ENCODE data around the gene IFI44.

Gene IFI44

DNA sequence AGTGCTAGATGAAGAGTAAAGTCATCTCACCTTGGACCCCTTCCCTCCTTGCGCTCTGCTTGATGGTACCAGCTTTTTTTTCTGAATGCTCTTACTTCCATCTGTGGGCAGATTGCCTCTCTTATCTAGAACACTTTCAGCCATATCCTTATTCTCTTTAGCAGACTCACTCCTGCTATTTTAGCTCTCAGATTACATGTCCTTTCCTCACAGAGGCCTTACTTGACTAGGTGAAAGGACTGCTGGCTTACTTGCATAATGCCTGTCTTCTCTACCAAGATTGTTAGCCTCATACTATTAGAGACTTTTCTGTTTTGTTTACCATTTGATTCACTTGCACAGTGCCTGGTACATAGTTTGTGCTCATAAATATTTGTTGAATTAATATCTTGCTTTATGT, 9.3 kb downstream of the IFI44 start:
- no peak for DNase-seq

GRCh38 chr1:78663923-78664322, 14.3 kb downstream of the IFI44 start:
- no peak for DNase-seq

GRCh38 chr1:78664763-78665162, 15.1 kb downstream of the IFI44 start:
- no peak for DNase-seq

- no peak for DNase-seq
Observed at GRCh38 chr1:78665809-78666208, 16.2 kb downstream of the IFI44 start.

- no peak for DNase-seq
Observed at GRCh38 chr1:78667939-78668338, 18.3 kb downstream of the IFI44 start.

DNA sequence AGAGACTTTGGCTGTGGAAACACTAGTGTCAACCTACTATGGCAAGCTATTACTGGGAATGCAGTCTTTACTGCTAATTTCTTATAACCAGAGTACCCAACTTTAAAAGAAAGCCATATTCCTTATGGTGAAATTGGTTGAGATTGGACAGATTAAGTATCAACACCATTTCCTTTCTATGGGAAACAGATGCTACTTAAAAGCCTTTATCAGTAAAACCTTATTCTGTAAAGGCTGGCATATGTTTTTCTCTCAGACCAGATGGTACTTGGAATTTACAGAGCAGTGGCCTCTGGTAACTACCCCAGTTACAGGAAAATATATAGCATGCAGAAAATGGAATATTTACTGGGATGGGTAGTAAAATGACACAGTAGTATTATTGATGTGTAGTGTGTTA, 18.8 kb downstream of the IFI44 start:
- no peak for DNase-seq

GRCh38 chr1:78672428-78672827, 22.8 kb downstream of the IFI44 start:
- DNase-seq: no peak

DNA sequence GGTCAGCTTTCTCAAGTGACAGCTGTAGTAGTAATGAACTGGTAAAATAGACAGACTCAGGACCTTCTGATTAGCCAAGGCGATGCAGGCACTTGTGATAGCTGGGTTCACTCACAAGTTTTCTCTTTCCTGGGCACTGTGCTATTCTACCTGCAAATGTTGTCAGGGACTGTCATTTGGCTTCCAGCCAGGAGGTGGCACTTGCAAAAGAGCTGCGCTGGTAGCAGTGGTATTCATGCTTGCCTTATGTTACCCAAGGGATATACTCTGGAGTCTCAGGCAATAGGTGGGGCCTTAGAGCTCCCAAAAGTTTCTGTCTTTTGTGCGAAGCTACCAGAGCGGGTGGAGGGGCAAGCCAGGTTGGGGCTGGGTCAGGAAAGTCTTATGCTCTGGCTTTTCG, 23.5 kb downstream of the IFI44 start:
- DNase-seq: no peak

DNA sequence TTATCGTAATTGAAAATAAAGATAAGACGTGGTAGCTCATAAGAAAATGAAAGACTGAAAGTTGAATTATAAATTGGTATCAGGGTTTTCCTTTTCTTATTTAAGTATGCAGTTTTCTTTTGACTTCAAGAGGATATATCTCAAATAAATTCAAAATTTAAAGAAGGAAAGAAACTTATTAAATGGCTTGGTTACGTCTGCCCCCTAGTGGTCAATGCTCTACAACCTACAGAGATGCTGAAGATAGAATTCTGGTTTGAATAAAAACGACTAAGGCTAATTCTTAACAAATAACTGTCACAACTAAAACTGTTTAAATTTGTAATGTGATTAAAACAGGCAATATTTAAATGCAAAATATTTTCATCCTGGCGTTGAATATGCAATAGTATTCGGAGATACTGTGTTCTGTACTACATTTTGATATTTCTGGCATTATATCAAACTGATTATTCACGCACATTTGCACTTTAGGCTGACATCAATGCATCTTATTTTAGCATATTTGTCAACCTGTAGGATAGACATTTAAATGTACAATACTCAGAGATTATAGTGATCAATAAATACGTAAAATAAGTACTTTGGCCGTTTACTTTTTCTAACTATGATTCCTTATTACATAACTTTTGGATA, 26.8 kb downstream of the IFI44 start:
- DNase-seq: peak; percentile 83

DNA sequence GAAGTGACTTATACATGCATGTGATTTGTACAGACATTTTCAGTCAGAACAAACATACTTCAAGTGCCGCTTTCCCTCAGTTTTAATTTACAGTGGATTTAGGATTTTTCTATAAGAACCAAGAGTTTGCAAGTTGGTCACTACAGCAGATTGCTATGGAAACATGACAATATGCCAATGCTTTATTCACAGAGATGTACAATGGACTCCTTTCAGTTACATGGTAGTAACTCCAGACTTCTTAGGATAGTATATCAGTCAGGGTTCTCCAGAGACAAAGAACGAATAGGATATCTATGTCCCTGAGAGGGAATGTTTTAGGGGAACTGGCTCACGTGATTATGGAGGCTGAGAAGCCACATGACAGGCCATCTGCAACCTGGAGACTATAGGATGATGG, 27.4 kb downstream of the IFI44 start:
- DNase-seq: no peak

DNA sequence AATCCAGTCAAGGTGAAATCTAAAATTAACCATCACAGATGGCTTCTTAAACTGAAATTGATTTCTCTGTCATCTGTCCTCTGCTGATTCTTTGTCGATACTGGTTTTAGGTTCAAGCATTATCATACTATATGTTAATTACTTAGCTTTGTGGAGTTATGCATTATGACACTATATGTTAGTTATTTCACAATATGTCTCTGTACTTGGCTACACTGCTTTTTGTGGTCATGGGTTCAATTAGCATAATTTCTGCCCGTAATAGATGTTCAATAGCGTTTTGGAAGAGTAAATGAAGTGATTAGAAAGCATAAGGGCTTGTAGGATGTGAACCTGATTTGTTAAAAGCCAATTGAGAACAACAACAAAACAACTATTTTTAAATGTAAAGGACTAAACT, 28.2 kb downstream of the IFI44 start:
- no peak for DNase-seq

DNA sequence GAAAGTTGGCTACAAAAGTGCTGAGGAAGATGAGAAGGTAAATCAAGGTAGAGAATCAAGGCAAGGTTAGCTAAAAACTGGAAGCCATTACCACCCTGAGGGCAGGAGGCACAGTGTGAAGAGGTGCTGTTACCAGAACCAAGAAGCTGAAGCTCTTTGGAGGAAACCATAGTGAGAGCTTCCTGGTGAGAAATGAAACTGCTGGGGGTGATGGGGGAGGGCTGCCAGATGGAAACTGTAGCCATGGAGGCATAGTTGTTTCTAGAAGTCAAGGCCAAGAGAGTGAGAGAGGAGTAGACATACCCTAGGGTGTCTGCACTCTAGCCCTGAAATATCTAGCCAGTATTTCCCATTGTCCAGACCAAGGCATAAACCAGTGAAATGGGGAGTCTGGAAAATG, 28.7 kb downstream of the IFI44 start:
- DNase-seq: no peak

DNA sequence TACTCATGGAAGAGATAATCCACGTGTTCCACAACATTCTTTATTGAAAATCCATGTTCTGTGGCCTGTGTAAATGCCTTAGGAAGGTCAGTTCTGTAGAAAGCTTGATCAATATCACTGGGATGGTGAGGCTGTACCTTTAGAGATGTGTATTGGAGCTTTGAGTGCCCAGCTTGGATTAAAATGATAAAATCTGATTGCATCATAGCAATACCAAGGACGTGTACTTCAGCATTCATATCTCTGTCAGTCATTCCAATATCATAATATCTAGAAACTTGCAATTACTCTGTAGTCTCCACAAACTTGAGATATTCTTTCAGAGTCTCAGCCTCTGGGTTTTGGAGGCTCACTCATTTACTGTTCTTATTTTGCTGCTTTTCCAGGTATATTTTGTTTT, 31.6 kb downstream of the IFI44 start:
- DNase-seq: no peak

DNA sequence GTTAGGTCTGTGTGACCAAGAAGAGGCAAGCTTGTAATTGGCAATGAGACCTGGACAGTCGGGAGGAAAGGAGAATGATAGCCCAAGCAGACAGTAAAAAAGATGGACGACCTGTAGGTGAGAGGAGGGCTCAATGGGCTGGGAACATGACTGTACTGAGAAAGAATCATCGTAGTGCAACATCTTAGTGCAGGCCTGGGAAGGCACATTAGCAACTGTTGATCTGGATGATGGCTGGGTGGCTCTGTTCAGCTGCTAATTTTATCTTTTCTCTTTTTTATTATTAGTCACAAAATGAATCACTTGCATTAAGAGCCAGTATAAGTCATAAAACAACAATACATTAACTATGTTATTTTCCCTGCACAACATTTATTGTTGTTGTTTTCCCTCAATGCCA, 32.9 kb downstream of the IFI44 start:
- no peak for DNase-seq

DNA sequence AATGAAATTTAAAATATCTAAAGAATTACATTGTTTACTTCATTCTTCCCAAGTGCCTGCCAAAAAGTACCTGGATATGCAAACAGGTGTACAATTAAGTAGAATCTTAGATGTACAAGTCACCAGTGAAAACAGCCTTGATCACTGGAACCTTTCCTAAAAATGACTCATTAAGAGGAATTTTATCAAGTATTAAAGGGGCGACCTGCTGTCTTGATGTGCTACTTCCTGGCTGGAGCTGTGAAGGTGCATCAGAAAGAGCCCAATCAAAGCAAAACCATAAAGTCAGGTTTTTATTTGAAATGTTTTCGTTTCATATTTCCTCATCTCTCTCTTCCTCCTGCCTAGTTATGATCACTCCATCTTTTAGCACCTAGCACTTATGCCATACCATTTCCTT, 33.4 kb downstream of the IFI44 start:
- DNase-seq: no peak

- DNase-seq: no peak
Observed at GRCh38 chr1:78687315-78687714, 37.7 kb downstream of the IFI44 start.

- no peak for DNase-seq
Observed at GRCh38 chr1:78687914-78688313, 38.3 kb downstream of the IFI44 start.

DNA sequence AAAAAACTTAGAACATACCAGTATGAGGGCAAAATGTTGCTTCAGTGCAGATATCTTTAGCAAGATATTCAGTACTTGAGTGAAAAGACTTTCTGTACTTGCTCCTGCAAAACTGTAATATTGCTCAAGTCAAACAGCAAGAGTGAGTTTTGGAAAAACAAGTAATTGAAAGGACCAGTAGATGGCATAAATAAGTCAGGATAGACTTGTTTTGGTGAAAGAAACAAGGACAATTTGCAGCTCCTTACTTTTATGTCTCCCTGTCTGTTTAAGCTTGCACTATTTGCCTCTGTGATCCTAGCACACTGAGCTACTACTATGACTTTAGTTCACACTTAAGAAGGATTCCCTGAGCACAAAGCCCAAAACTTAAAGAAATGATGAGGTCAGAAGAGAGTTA, 39.1 kb downstream of the IFI44 start:
- DNase-seq: no peak

DNA sequence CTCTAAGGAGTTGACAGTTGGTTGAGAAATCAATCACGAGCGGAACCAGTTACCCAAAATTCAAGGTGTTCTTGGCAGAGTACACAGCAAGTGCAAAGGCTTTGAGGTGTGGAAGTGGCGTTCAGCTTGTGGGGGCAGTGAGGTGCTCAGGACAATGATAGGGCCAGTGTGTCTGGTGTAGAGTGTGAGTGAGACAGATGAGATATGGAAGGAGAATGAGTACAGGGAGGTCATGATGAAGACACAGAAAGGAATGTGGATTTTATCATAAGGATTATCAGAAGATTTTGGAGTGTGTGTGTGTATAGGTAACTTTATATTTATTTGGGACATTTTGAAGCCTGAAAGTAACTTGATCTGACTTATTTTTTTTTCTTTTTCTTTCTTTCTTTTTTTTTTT, 40.9 kb downstream of the IFI44 start:
- no peak for DNase-seq

DNA sequence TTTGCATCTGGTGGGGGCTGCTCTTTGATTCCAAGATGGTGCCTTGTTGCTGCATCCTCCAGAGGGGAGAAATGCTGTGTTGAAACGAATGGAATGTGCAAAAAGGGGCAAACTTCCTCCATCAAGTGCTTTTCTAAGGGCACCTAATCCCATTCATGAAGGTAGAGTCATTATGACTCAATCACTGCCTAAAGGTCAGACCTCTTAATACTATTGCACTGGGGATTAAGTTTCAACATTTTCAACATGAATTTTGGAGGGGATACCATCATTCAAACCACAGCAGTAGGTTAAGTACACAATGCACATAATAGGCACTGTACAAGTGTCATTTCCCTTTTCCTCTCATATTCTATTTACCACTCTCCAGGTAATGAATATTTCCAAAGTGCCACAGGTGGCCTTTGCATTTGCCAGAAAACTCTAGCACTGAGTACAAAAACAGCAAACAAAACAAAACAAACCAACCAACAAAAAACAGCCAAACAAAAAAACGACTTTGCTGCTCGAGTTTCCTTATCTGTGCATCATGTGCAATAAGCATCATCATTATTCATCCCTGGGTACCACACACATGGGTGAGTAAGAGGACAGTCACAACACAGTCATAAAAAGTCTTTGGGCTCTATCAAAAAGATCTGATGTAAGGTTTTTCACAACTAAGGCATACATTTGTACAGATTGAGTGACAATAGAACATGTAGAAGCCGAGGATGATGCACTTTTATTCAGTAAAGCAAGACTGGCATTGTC, 42.5 kb downstream of the IFI44 start:
- DNase-seq: no peak

DNA sequence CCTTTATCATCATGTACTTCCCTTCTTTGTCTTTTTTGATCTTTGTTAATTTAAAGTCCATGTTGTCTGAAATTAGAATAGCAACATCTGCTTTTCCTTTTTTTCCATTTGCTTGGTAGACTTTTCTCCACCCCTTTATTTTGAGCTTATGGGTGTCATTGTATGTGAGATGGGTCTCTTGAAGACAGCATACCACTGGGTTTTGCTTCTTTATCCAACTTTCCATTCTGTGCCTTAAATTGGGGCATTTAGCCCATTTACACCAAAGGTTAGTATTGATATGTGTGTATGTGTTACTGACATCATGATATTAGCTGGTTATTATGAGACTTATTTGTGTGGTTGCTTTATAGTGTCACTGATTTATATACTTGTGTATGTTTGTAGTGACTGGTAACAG, 50.2 kb downstream of the IFI44 start:
- no peak for DNase-seq

DNA sequence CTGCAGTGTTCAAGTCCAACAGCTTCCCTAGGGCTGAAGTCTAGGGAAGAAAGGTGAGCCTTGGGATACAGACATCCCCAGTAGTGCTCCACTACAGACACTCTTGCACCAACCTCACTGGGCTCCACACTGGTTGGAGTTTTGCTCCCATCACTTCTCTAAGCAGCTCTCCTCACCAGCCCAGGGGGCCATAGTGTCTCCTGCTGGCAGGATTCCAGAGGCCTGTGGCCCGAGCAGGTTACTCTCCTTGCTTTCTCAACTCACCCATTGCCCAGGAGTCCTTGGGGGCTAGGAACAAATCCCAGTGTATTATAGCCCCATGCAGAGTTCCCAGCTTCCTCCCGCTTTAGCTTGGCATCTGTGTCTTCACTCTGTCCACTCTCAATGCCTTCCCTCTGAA, 52.8 kb downstream of the IFI44 start:
- DNase-seq: no peak

GRCh38 chr1:78703806-78704205, 54.2 kb downstream of the IFI44 start:
- no peak for DNase-seq

- DNase-seq: no peak
Observed at GRCh38 chr1:78712467-78713051, 62.9 kb downstream of the IFI44 start.

DNA sequence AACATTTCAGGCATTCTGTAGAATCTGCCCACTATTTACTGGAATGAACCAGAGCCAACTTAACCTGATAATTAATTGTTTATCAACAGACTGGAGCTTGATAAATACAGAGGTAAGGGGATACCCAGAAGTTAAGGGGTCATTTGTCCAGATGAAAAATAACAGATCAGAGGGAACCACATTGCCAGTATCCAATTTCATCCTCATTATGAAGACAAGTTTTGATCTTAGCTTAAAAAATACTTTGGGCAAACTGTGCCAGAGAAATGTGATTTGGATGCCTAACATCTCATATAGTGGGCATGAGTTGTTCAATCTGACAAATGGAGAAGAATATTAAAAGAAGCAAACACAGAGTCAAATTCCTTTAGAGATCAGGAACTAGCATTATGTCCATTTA, 63.7 kb downstream of the IFI44 start:
- DNase-seq: no peak

All from suppressor macrophage treated with lipopolysaccharide for 4 hours (primary cell).